OCI-LY1 (cell line): ENCODE data around the gene GUCA2B.
A peak's percentile ranks its signal among the peaks of the same experiment; 100 is the strongest.

ENCODE experiments used
- H2AFZ ChIP-seq: fragments of 200-600 bp; sonication (generic), shearing (Covaris generic); 2 replicates; pipeline ENCODE4 v1.6.0; 2014; ENCODE audit warnings: antibody characterized with exemption, mild to moderate bottlenecking, low read length
- H3F3A ChIP-seq: fragments of 200-600 bp; sonication (generic), shearing (Covaris generic); 2 replicates; pipeline ENCODE4 v1.6.0; 2014; ENCODE audit warnings: mild to moderate bottlenecking, antibody characterized with exemption, low read length, moderate library complexity; ENCODE audit not compliant: insufficient read depth
- H3K27ac ChIP-seq: fragments of 200-600 bp; sonication (generic); 2 replicates; pipeline ENCODE4 v1.5.1; 2014; ENCODE audit warnings: low read length, mixed run types, mild to moderate bottlenecking, low read depth; ENCODE audit not compliant: poor library complexity, severe bottlenecking
- H3K27me3 ChIP-seq: fragments of 200-600 bp; sonication (generic); 2 replicates; pipeline ENCODE4 v1.6.0; 2014; ENCODE audit warnings: antibody characterized with exemption, mild to moderate bottlenecking, low read length, moderate library complexity; ENCODE audit not compliant: insufficient read depth
- H3K36me3 ChIP-seq: fragments of 200-600 bp; sonication (generic); 2 replicates; pipeline ENCODE4 v1.6.1; 2014; ENCODE audit warnings: mild to moderate bottlenecking, antibody characterized with exemption, low read length, moderate library complexity, mixed read lengths; ENCODE audit not compliant: insufficient read depth
- H3K4me1 ChIP-seq: fragments of 200-600 bp; sonication (generic); 2 replicates; pipeline ENCODE4 v1.5.1; 2014; ENCODE audit warnings: mild to moderate bottlenecking, low read length, moderate library complexity; ENCODE audit not compliant: insufficient read depth, severe bottlenecking
- H3K4me2 ChIP-seq: fragments of 200-600 bp; sonication (generic), shearing (Covaris generic); 2 replicates; pipeline ENCODE4 v1.6.1; 2014; ENCODE audit warnings: low read length
- H3K4me3 ChIP-seq: fragments of 200-600 bp; sonication (generic); 2 replicates; pipeline ENCODE4 v1.5.1; 2014; ENCODE audit warnings: low read length, low read depth, mild to moderate bottlenecking, mixed read lengths; ENCODE audit not compliant: poor library complexity, severe bottlenecking
- H3K79me2 ChIP-seq: fragments of 200-600 bp; shearing (Covaris generic); 2 replicates; pipeline ENCODE4 v1.6.1; 2016; ENCODE audit warnings: mixed run types, low read length, mixed read lengths; ENCODE audit not compliant: insufficient read depth
- H3K9ac ChIP-seq: fragments of 200-600 bp; sonication (generic), shearing (Covaris generic); 2 replicates; pipeline ENCODE4 v1.6.1; 2014; ENCODE audit warnings: mild to moderate bottlenecking, low read length, mixed read lengths
- H3K9me2 ChIP-seq: fragments of 200-600 bp; sonication (generic), shearing (Covaris generic); 2 replicates; pipeline ENCODE4 v1.6.1; 2014; ENCODE audit warnings: low read depth, mild to moderate bottlenecking, low read length, mixed read lengths
- H3K9me3 ChIP-seq: fragments of 200-600 bp; shearing (Covaris generic); 2 replicates; pipeline ENCODE4 v1.6.1; 2014; ENCODE audit warnings: low read length, mixed read lengths
- H4K20me1 ChIP-seq: fragments of 200-600 bp; sonication (generic), shearing (Covaris generic); 2 replicates; pipeline ENCODE4 v1.6.0; 2016; ENCODE audit warnings: mild to moderate bottlenecking, low read length; ENCODE audit not compliant: insufficient read depth
- CTCF ChIP-seq: fragments of 200-600 bp; sonication (generic), shearing (Covaris generic); IDR thresholded peaks from 2 replicates; pipeline ENCODE4 v1.5.1; 2017; ENCODE audit warnings: mild to moderate bottlenecking, antibody characterized with exemption, low read length, moderate library complexity, mixed read lengths
- EZH2 ChIP-seq: fragments of 200-600 bp; sonication (generic), shearing (Covaris generic); IDR thresholded peaks from 2 replicates; pipeline ENCODE4 v1.8.0; 2017; ENCODE audit warnings: borderline replicate concordance, mixed run types, mild to moderate bottlenecking, antibody characterized with exemption, low read length, moderate library complexity, mixed read lengths

Gene GUCA2B

GRCh38 chr1:42146626-42147320 lies 6.4 kb upstream of the GUCA2B start:
- Histone ChIP-seq H4K20me1 (no peaks in the 10 kb centered on the region), H3K79me2 (no peaks in the 10 kb centered on the region), H3K9me2 (no peaks in the 10 kb centered on the region), H3K4me2 (no peak overlapping the region), H3K36me3 (no peaks in the 10 kb centered on the region), H3K27ac (no peak overlapping the region), H2AFZ (no peak overlapping the region), H3K27me3 (no peaks in the 10 kb centered on the region; the same call in 1 of the 2 replicates), H3K4me1 (no peaks in the 10 kb centered on the region), H3K4me3 (no peak overlapping the region), H3K9ac (no peak overlapping the region), H3F3A (no peaks in the 10 kb centered on the region), H3K9me3 (no peaks in the 10 kb centered on the region)
- TF ChIP-seq CTCF (peak; percentile 88), EZH2 (no peak)

GRCh38 chr1:42148166-42148565 lies 5.0 kb upstream of the GUCA2B start:
- Histone ChIP-seq H3K4me3 (no peak overlapping the region), H2AFZ (no peak overlapping the region), H3F3A (no peaks in the 10 kb centered on the region), H3K9ac (no peak overlapping the region), H3K9me2 (no peaks in the 10 kb centered on the region), H3K36me3 (no peaks in the 10 kb centered on the region), H3K4me2 (no peak overlapping the region), H3K27ac (no peak overlapping the region), H4K20me1 (no peaks in the 10 kb centered on the region), H3K4me1 (no peaks in the 10 kb centered on the region), H3K27me3 (no peaks in the 10 kb centered on the region; the same call in 1 of the 2 replicates), H3K9me3 (no peaks in the 10 kb centered on the region), H3K79me2 (no peaks in the 10 kb centered on the region)
- no peak for TF ChIP-seq EZH2
- TF ChIP-seq CTCF, result no peak

DNA sequence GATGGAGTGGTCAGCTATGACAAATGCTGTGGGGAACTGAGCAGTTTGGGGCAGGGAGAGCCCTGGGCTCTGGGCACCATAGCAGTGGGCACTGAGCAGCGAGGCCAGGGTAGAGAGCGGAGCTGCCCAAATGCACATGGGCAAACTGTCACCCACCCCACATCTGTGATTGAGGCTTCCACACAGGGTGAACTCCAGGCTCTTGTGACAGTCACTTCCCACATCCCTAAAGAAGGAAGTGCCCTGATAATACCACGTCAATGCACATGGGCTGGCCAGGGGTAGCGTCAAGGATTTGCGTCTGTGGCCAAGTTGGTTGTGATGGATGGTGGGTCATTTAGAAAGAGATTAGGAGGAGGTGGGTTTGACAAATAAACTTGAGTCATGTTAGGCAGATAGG lies 2.6 kb upstream of the GUCA2B start:
- Histone ChIP-seq H3K27me3 (no peaks in the 10 kb centered on the region), H3K9ac (no peak overlapping the region), H3K9me3 (no peaks in the 10 kb centered on the region), H3K4me2 (no peak overlapping the region), H3K4me1 (no peaks in the 10 kb centered on the region), H3K4me3 (no peak overlapping the region), H3K79me2 (no peaks in the 10 kb centered on the region), H4K20me1 (no peaks in the 10 kb centered on the region), H2AFZ (no peak overlapping the region), H3K27ac (no peak overlapping the region), H3F3A (no peaks in the 10 kb centered on the region), H3K9me2 (no peaks in the 10 kb centered on the region), H3K36me3 (no peaks in the 10 kb centered on the region)
- TF ChIP-seq CTCF, result no peak
- no peak for TF ChIP-seq EZH2
